Muscle layer of colon (tissue), 2 donors: ENCODE data around the gene MIPOL1.
A peak's percentile ranks its signal among the peaks of the same experiment; 100 is the strongest.
"Not testable (repeated sequence)": the region's sequence is repeated elsewhere in the genome, so short reads cannot be mapped to it uniquely, and the experiment has no call there.

Source experiments
- H3K27ac ChIP-seq: one replicate; pipeline ENCODE4 v1.7.0; 2013; ENCODE audit warnings: low read depth, mild to moderate bottlenecking, low read length, moderate library complexity
- H3K27me3 ChIP-seq, 2 donors: one replicate each; pipeline ENCODE4 v1.7.0; 2013; ENCODE audit warnings: low read length in 2 of 2, mild to moderate bottlenecking in 2 of 2; ENCODE audit not compliant: insufficient read depth in 2 of 2, control insufficient read depth in 1 of 2
- H3K36me3 ChIP-seq: one replicate; pipeline ENCODE4 v1.7.0; 2013; ENCODE audit warnings: mild to moderate bottlenecking, low read length; ENCODE audit not compliant: insufficient read depth
- H3K4me1 ChIP-seq: one replicate; pipeline ENCODE4 v1.7.0; 2013; ENCODE audit warnings: mild to moderate bottlenecking, low read length; ENCODE audit not compliant: insufficient read depth
- H3K4me3 ChIP-seq, 2 donors: one replicate each; pipeline ENCODE4 v1.7.0; 2013; ENCODE audit warnings: low read length in 2 of 2, low read depth in 1 of 2, mild to moderate bottlenecking in 1 of 2, moderate library complexity in 1 of 2
- H3K9ac ChIP-seq: one replicate; pipeline ENCODE4 v1.7.0; 2013; ENCODE audit warnings: low read length
- H3K9me3 ChIP-seq: one replicate; pipeline ENCODE4 v1.7.0; 2013; ENCODE audit warnings: mild to moderate bottlenecking, low read length
- donor health status: abdominal sarcoma.
- donor health status: Adenocarcinoma of cecum.

The MIPOL1 gene

GRCh38 chr14:37197421-37198272, at the start of gene MIPOL1:
TSS of gene MIPOL1 (plus strand) at chr14:37197937. CDS start at chr14:37247889, 49,952 bp downstream.
- Histone ChIP-seq H3K9ac (peak within 1 kb of the TSS; percentile 94), H3K9me3 (no peaks in the 10 kb centered on the region), H3K36me3 (no peaks in the 10 kb centered on the region), H3K4me1 (peaks cover 9% of the 10 kb centered on the region), H3K4me3 (peak within 1 kb of the TSS; percentile 55 to 84), H3K27me3 (no peaks in the 10 kb centered on the region), H3K27ac (peak within 1 kb of the TSS; percentile 86)

DNA sequence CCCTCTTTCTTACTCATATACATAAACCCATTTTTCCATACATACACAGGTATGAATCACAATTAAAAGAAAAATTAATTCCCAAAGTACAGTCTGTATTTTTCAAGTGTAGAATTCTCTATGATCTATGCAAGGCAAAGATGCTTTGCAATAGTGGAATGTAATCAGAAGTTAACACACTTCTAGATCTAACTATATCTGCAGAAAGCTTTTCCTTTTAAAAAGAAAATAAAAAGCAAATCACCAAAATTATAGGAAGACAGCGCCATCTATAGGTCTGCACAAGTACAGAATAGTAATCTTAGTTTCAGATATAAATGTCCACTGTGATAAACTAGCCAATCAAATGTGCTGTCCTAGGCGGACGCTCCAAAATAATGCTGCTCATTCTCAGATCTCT, 47.3 kb upstream of the MIPOL1 start:
- Histone ChIP-seq H3K27ac (no peak overlapping the region), H3K4me1 (no peaks in the 10 kb centered on the region), H3K9ac (no peak overlapping the region), H3K36me3 (no peaks in the 10 kb centered on the region), H3K9me3 (no peaks in the 10 kb centered on the region), H3K27me3 (no peaks in the 10 kb centered on the region), H3K4me3 (no peak overlapping the region)

DNA sequence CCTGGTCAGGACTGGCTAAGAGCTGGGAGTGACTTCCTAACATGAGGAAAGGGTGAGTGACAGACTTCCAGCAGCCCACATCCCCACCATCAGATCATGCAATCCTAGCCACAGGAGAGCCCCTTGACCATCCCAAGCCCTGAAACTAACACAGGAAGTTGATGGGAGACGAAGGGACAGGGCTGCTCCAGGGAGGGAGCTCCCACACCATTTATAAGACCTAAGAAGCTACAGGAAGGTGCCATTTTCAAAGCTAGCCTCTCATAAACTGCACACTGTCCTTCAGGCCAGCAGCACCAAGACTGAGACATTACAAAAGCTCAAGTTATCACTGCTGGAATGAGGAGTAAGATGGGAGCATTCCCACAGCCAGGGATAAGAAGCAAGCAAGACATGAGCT, 44.7 kb upstream of the MIPOL1 start:
- no peaks in the 10 kb centered on the region for H3K4me1 ChIP-seq
- H3K9ac ChIP-seq: no peak overlapping the region

DNA sequence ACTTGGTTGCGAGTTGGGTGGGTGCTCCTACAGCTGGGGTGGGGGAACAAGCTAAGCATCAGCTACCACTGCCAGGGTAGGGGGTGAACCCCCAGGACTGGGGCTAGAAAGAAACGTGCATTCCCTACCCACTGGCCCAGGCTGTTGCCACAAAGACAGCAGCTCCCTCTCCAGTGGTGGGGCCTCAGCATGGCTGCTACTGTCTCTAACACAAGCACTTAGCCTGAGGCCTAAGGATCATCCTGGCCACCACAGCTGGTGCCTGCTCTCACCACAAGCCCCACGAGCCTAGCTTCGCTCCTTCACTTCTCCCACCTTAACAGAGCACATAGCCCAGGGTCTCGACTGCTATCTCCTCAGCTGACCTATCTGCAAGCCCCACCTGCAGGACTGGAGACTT, 44.3 kb upstream of the MIPOL1 start:
- Histone ChIP-seq H3K9me3 (no peaks in the 10 kb centered on the region), H3K27me3 (no peaks in the 10 kb centered on the region), H3K4me3 (no peak overlapping the region), H3K9ac (no peak overlapping the region), H3K36me3 (no peaks in the 10 kb centered on the region), H3K27ac (no peak overlapping the region), H3K4me1 (no peaks in the 10 kb centered on the region)

More for the DNA sequence above, 44.7 kb upstream of the MIPOL1 start:
- H3K36me3 ChIP-seq: no peaks in the 10 kb centered on the region
- no peaks in the 10 kb centered on the region for H3K27me3 ChIP-seq
- H3K9me3 ChIP-seq: no peaks in the 10 kb centered on the region
- H3K4me3 ChIP-seq: no peak overlapping the region
- H3K27ac ChIP-seq: no peak overlapping the region

GRCh38 chr14:37157987-37158386, 39.8 kb upstream of the MIPOL1 start:
- Histone ChIP-seq H3K4me3 (no peak overlapping the region), H3K9me3 (no peaks in the 10 kb centered on the region), H3K27me3 (no peaks in the 10 kb centered on the region), H3K4me1 (no peaks in the 10 kb centered on the region), H3K36me3 (no peaks in the 10 kb centered on the region), H3K27ac (no peak overlapping the region), H3K9ac (no peak overlapping the region)

GRCh38 chr14:37162307-37162706, 35.4 kb upstream of the MIPOL1 start:
- H3K27me3 ChIP-seq, H3K9ac ChIP-seq, H3K27ac ChIP-seq, H3K9me3 ChIP-seq, H3K4me3 ChIP-seq, H3K36me3 ChIP-seq, H3K4me1 ChIP-seq: not testable (repeated sequence)

DNA sequence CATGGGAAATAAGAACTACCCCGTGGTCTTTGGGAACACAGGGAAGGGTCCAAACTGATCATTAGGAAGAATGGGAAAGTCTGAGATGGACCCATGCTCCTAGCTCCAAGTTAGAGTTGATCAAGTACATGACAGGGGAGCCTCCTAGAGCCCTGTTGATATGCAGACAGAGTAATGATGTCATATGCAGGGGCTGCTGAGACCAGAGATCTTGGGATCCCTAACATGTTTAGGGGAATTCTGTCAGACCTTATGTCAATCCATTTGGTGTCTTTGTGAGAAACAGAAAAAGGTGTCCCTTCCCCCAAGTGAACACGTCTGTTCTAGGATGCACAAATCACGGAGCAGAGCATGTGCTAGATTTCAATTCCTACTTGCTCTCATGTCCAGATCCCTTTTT, 31.9 kb upstream of the MIPOL1 start:
- H3K9ac ChIP-seq: no peak overlapping the region
- no peaks in the 10 kb centered on the region for H3K4me1 ChIP-seq
- no peaks in the 10 kb centered on the region for H3K36me3 ChIP-seq
- H3K27ac ChIP-seq: no peak overlapping the region
- H3K27me3 ChIP-seq: no peaks in the 10 kb centered on the region
- H3K9me3 ChIP-seq: no peaks in the 10 kb centered on the region
- H3K4me3 ChIP-seq: no peak overlapping the region

DNA sequence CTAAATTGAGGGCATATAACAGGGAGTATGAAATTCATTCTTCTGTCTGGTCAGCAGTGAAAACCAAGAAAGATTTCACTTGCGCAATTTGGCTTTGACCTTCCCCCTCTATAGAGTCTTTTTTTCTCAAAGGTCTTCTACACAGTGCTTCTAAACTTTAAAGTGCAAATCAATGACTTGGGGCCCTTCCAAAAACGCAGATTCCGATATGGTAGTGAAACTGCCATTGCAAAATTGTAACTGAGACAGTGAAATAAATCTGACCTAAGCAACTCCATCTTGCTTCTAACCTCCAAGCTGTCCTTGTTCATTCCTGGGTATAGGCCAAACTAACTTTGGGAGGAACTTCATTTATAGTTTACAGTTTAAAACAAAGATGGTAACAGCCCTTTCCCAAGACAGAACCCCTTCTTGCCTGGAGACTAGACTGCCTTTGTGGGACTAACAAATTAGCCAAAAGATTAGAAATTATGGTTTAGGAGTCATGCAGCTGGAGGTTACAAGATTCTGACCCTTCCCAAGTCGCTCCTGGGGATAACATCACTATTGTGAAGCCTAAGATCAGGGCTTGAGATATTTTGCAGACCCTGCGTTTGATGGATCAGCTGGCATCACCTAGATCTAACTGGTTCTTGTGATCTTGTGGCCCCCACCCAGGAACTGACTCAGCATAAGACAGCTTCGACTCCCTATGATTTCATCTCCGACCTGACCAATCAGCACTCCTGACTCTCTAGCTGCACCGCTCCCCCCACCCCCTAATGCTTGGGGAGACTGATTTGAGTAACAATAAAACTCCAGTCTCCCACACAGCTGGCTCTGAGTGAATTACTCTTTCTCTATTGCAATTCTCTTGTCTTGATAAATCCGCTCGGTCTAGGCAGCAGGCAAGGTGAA, 30.3 kb upstream of the MIPOL1 start:
- Histone ChIP-seq H3K4me3 (no peak overlapping the region), H3K9me3 (no peaks in the 10 kb centered on the region), H3K4me1 (no peaks in the 10 kb centered on the region), H3K9ac (no peak overlapping the region), H3K27me3 (no peaks in the 10 kb centered on the region), H3K36me3 (no peaks in the 10 kb centered on the region), H3K27ac (no peak overlapping the region)

GRCh38 chr14:37168721-37169120, 29.0 kb upstream of the MIPOL1 start:
- H3K27ac ChIP-seq: no peak overlapping the region
- H3K4me3 ChIP-seq: no peak overlapping the region
- peaks cover 10% of the 10 kb centered on the region for H3K4me1 ChIP-seq
- no peaks in the 10 kb centered on the region for H3K9me3 ChIP-seq
- H3K9ac ChIP-seq: no peak overlapping the region
- no peaks in the 10 kb centered on the region for H3K36me3 ChIP-seq
- no peaks in the 10 kb centered on the region for H3K27me3 ChIP-seq

GRCh38 chr14:37170237-37170636, 27.5 kb upstream of the MIPOL1 start:
- Histone ChIP-seq H3K9me3 (no peaks in the 10 kb centered on the region), H3K4me3 (no peak overlapping the region), H3K27me3 (no peaks in the 10 kb centered on the region), H3K9ac (no peak overlapping the region), H3K36me3 (no peaks in the 10 kb centered on the region), H3K27ac (no peak overlapping the region), H3K4me1 (peaks cover 17% of the 10 kb centered on the region)

GRCh38 chr14:37170993-37171392, 26.7 kb upstream of the MIPOL1 start:
- Histone ChIP-seq H3K27me3 (no peaks in the 10 kb centered on the region), H3K4me1 (peaks cover 17% of the 10 kb centered on the region), H3K36me3 (no peaks in the 10 kb centered on the region), H3K9me3 (no peaks in the 10 kb centered on the region), H3K9ac (no peak overlapping the region), H3K4me3 (no peak overlapping the region), H3K27ac (no peak overlapping the region)
